Right renal pelvis (tissue), 4 donors: Measurements from ENCODE around the gene LTN1. TPM values are rescaled to one million over a fixed set of nuclear protein-coding genes. Genes with fewer than 3 reads are reported as not detected.
"Not testable (repeated sequence)": the region's sequence is repeated elsewhere in the genome, so short reads cannot be mapped to it uniquely, and the experiment has no call there.

ENCODE experiments used
- DNase-seq, 4 donors: peaks; one replicate each; pipeline ENCODE4 v3.0.0-alpha.2; 2013; ENCODE audit warnings: low read depth in 4 of 4, low spot score in 3 of 4, missing footprints in 1 of 4
- polyA plus RNA-seq, 4 donors: library from polyadenylated mRNA; unstranded; fragments of 120-200 nt; gene quantifications; one replicate each; pipeline ENCODE4 v1.2.1, GENCODE V29; 2013; ENCODE audit not compliant: insufficient read length in 4 of 4

The LTN1 gene
- polyA plus RNA-seq, 4 donors: 29.8 to 36.7 (median 35.4) TPM

DNA sequence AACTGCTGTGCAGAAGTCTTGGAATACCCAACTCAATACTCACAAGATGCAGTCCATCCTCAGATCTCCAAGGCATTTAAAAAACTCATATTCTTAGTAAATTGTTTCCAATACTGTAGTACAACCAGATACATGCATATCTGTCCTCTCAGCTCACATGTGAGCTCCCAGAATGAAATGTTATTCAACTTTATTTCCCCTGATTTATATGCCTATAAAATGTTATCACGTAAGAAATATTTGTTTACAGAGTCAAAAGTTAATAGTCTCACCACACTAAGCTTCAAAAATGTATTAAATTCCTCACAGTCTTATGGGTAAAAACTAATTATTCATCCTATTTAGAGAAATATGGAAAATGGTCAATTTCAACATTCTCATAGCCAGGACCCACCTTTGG is 56.6 kb downstream of the LTN1 start:
- no peak for DNase-seq

DNA sequence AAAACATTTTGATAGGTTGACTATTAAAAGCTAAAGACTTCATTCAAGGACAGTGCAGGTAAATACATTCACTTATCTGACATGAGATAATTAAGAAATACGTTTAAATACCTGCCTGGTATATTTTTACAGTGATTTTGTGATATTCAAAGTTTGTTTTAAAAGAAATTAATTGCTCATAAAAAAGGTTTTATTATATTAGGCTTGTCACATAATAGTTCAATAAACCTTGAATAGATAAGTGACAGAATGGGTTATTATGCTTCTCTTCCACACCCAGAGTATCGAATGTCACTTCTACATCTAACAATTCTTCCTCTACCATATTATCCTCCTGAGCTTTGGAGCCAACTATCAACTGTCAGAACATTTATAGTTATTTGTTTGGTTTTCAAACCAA is 60.0 kb downstream of the LTN1 start:
- DNase-seq: no peak

DNA sequence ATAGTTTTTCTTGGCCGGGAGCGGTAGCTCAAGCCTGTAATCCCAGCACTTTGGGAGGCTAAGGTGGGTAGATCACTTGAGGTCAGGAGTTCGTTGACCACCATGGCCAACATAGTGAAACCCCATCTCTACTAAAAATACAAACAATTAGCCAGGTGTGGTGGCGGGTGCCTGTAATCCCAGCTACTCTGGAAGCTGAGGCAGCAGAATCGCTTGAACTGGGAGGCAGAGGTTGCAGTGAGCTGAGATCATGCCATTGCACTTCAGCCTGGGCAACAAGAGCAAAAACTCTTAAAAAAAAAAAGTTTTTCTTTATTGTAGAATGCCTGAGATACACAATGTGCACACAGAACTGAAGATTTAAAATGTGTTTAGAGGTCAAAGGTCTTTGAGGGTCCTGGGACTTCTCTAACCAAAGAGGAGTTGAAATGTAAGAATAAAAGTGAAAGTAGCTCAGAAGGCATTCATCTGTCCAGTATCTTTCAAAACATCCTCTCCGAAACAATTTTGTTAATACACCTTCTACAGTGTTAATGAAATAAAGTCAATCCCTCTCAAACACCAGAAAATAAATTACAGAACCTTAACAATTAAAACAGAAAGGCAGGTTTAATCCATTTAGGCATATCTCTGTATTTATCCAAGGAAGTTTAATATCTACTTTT is 60.8 kb downstream of the LTN1 start:
- not testable (repeated sequence) for DNase-seq

DNA sequence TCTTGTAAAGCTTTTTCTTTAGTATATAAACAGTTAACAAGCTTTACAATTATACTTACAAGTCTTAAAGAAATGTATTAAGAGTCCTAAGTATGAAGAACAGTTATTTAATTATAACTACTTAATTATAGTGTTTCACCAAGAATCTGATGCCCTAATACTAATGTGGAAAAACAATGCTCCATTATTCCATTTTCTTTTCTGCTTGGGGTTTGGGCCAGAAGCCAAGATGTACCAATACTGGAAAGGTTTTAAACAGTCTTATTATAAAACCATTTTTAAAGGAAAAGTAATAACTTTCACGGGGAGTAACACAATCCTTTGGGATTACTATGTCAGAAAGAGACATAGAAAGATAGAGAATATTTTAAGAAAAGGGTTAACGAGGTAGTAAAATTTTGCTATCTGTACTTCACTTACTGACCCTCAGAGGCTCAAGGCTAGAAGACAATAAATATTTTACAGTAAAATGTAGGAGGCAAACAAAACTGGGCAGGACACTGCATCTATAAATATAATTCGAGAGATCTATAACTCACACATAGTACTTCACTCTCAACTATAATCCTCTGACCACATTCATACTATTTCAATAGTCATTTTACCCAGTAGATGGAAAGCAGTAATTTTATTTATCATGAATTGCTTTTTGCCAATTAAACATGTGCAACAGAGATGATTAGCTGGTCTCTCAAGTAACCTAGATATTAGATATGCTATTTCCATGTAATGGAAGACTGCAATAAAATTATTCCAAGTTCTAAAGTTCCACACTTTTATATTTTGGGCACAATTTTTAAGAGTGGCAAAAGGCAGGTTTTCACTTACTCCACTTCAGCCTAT is 63.9 kb downstream of the LTN1 start:
- DNase-seq: no peak

DNA sequence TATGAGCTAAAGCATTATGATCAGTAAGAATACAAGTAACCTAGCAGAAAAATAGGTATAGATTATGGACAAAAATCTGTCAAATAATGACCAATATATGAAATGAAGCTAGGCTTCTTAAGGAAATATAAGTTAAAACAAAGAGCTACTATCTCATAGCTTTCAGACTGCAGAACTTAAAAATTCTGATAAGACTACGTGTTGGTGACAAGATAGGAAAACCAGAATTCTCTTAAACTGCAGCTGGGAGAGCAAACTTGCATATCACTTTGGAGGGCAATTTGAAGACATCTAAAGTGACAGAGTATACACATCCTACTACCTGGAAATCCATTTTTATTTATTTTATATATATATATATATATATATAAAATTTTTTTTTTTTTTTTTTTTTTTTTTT is 65.5 kb downstream of the LTN1 start:
- DNase-seq: no peak

DNA sequence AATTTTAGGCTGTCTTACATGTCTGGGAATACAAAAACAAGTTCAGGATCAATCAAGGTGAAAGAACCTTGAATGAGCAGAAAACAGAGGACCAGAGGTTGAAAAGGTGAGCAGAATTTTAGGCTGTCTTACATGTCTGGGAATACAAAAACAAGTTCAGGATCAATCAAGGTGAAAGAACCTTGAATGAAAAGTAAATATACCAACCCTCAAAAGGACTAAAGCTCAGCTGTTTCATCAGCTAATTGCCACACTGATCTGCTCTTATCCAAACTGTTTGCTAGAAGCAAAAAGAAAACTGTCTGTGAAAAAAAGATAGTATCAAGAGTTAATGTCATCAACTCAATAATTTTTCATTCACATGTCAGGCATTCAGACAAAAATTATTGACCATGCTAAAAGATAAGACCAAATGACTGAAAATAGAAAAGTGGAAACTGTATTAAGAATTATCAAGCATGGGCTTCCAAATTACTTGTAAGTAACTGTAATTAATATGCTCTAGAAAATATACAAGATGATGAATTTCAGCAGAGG is 69.2 kb downstream of the LTN1 start:
- no peak for DNase-seq

DNA sequence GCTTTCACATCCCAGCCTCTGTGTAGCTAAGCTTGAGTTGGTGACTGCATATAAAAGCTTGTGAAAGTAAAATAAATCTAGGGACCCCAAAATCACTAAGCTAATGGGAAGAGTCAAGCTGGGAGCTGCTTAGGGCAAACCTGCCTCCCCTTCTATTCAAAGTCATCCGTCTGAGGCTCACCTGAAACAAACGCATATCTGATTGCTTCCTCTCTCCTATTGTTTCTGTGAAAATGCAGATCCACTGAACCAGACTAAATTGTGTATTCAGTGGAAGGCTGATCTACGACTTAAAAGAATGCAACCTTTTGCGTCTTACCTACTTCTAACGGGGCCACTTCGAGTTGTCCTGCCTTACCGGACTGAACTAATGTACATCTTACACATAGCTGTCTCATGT is 70.3 kb downstream of the LTN1 start:
- no peak for DNase-seq

DNA sequence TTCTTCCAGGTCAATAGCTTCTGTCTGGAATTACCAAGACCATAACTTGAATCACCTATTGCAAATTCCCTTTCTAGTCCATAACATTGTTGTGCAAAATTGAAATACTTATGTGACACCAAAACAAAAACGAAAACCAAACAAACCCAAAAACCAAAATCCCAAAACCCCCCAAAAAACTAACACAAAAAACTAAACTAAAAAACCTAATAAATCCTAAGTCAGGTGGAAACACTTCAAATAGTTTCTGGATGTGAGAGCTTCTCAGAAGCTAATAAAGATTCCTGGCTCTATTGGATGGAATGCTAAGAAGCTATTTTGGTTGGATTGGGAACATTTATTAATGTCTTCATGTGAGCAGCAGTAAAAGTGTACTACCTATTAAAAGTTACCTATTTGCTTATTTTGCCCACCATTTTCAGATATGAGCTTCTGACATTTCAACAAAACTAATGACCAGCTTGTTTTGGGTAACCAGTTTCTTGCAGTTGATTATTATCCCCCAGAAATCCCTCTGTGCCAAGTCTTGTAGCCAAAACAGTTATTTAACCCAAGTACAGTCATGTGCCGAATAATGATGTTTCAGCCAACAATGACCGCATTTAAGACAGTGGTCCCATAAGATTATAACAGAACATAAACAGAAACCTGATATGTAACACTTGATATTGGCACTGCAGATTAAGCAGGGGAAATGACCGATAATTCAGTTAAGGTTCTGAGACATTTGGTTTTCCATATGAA is 76.4 kb downstream of the LTN1 start:
- no peak for DNase-seq

DNA sequence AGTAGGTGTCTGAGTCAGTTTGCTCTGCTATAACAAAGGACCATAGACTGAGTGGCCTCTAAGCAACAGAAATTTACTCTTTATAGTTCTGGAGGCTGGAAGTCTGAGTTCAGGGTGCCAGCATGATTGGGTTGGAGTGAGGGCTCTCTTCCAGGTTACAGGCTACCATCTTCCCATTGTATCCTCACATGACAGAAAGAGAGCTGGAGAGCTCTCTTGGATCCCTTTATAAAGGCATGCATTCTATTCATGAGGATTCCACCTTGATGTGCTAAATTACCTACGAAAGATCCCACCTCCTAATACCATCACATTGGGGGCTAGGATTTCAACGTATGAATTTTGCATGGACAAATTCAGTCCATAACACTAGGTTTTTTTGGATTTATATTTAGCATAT is 79.6 kb downstream of the LTN1 start:
- DNase-seq: no peak

DNA sequence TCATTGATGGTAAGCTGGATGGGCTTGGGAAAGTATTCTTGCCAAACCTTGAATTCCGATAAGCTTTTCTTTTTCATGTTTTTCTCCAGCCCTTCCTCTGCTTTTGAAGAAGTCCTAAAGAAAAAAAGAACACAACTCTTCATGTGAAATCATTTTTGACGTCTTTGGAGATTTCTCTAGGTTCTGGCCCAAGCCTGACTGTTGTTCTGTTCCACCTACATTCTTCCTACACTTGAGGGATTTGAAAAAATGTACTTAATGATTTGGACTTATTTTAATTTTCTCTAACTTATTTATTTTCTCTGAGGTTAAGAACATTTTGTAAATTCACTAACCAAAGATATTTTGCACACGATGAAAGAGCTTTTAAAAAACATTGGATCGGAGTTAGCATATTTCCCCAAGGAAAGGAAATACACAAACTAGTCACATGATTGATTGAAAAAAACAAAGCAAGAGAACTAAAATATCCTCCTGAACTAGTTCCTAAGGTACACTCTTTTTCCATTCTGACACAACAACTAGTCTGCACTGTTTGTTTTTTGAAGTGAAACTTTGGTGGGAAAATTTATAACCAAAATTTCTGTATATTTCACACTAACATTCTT is 82.3 kb downstream of the LTN1 start:
- no peak for DNase-seq

DNA sequence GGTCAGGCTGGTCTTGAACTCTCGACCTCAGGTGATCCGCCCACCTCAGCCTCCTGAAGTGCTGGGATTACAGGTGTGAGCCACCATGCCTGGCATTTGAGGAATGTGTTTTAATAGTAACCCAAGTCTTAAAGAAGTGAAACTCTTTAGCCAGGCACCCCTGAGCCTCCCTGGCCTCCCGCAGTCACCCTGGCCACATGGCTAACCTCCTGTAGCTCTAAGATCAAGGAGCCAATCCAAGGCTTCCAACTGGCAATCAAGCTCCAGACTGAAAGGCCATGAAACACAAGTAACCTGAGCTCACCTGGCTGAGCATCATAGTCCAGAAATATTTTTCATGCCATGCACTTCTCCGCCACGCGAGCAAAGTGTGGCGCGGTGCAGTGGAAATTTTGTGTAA is 84.3 kb downstream of the LTN1 start:
- no peak for DNase-seq

DNA sequence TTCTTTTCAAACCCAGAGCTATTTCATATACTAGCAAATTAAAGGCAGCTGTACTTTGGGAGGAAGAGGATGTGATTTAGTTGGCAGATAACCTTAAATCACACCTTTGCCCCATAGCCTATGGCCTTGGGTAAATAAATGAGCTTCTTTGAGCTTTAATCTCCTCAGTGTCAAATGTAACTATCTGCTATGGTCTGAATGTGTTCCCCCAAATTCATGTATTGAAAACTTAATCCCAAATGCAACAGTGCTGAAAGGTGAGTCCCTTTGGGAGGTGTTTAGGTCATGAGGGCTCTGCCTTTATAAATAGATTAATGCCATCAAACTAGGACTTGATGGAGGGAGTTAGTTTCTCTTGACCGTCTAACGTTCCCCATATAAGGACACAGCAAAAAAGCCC is 85.8 kb downstream of the LTN1 start:
- DNase-seq: no peak

DNA sequence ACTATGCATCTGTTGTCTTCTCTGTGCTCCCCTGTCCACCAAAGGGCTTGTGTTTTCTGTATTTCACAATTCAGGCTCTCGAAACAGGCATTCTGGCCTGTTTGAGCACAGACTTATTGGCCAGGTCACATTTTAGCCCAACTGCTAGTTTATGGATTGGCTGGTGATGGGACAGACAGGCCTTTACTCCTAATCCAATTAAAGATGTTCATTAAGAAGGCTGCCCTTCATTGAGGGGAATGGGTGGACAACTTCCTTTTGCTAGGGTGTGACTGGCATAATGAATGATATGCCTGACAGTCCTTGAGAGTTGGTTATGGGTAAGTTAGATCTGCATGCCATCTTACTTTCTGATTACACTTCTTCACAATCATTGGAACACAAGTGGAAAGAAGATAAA is 86.4 kb downstream of the LTN1 start:
- no peak for DNase-seq

DNA sequence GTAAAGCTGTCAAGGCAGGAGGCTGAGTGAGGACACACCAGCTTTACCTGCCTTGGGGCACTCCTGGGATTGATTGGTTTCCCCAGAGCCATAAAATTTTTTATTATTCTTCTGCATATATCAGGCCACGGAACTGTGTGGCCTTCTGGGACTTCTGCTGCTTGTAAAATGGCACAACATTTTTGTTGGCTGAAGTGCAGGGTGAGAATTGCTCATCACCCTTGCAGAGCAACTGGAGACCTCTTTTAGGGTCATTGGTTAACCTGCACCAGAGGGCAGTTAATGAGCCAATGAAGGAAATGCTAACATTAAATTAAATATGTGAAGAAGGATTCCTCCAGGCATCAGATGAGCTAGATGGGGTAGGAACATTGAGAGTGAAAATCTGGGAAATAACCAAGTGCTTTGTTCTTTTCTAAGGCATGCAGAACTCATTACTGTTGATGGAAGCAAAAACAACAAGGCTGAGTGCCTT is 87.7 kb downstream of the LTN1 start:
- DNase-seq: no peak

DNA sequence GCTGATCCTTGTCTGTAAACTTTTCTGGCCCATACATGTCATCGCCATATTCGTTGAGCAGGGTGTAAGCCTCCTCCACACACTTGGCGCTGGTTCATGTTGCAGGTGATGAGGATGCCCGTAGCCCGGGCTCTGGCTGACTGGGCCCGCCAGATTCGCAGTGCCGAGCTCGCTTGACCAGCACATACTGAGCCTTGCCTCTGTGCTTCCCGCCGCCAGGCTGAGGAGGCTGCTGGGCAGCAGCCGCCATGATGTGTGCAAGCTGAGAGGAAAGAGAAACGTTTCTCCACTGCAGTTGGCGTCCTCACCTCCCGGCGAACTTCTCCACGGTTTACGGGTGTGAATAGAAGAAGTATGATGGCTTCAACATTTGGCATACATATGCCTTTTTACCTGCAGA is 89.2 kb downstream of the LTN1 start:
- no peak for DNase-seq

DNA sequence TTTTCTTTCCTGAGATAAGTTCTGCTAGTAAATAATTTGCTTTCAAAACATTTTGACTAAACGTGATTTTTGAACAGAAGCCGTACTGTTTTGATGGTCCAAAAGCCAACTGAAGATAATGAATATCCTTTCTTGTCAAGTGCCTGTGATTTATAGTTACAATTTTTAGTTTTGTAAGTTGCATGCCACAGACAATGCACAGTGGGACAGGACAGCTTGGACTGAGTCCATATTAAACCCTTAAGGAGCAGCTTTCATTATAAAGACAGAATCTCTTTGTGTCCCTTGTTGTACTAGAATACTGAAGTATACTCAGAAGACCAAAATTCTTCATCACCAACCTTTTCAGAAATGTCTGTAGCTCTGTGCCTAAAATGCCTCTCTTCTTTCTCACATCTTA is 92.2 kb downstream of the LTN1 start:
- DNase-seq: no peak

DNA sequence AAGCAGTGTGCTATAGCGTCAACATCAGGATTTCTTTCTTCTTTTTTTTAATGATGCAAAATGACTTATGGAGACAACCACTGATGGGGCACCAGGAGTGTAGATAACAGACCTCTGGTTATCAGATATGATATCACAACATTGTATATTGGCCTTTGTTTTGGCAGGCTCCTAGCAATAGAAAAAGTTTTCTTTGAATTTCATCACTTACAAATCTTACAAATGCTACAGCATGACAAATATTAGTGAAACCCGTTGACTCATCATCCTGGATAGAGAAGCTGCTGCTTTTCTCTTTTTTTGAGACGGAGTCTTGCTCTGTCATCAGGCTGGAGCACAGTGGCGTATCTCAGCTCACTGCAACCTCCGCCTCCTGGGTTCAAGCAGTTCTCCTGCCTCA is 92.9 kb downstream of the LTN1 start:
- no peak for DNase-seq

DNA sequence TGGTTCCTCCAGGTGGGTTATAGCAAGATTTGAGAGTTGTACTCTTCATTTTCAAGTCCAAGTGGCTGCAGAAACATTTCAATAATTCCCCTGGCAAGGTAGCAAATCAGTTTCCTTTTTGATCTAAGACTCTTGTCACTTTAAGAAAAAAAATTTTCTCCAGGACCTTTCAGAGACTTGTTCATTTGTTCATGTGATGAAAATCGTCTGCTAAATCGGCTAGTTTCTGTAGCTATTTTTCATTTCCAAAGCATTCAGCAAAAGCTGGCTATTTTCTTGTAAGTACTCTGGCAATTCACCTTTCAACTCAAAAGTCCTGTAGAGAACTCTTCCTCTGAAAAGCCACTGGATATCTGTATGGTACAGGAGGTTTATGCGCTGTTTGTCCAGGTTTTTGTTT is 93.5 kb downstream of the LTN1 start:
- DNase-seq: no peak

DNA sequence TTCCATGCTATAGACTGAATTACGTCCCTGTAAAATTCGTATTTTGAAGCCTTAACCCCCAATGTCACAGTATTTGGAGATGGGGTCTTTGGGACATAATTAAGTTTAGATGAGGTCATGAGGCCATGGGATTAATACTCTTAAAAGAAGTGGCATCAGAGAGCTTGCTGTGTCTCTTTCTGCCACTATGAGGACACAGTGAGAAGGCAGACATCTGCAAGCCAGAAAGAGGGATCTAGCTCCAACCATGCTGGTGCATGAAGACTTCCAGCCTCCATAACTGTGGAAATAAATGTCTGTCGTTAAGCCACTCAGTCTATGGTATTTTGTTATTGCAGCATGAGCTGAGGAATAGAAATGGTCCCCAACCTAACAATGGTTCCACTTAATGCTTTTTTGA is 99.0 kb downstream of the LTN1 start:
- DNase-seq: no peak

DNA sequence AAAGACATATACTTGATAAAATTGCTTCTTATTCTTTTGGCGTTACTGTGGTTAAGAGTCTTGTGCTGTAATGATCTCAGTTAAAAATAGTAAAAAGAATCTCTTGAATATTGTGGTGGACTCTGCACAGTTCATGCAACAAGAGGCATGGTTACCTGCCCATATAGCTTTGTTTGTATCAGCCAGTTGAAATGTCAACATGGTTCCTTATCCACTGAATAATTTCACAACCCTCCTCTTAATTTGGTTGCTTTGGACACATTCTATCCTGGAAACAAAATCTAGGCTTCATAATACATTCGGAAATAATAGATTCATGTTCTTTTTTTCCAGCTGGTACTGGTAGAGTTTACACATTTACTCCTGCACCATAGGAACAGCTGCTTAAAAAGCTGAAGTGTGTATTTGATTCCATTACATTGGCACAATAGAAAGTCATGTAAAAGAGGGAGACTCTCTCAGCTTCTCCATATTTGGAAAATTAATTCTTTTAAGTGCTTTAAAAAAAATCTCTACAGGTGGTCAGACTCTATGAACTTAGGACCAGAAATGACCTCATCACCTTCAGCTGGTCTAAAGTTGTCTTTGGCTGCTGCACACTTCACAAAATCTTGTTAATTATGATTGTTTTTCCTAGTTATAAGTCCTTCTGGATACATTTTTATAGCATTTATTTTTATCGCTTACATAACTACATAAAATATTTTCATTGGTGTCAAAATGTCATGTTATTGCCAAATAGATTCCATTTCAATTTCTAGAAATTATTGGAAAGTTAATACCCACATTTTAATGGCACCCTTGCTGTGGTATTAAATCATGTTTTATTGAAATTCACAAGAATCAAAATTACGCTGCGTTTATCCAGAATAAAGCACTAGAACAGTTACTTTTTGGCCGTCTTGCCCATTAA is 100.2 kb downstream of the LTN1 start:
- no peak for DNase-seq
